MG63 (cell line): Measurements from ENCODE around the gene AGR3. TPM values are rescaled to one million over a fixed set of nuclear protein-coding genes. Genes with fewer than 3 reads are reported as not detected.

ENCODE experiments used
- DNase-seq: peaks from one replicate; pipeline ENCODE4 v3.0.0-alpha.2; 2020
- H3K27me3 ChIP-seq: fragments of 250-450 bp; sonication (Bioruptor Pico); 2 replicates; pipeline ENCODE4 v1.5.1; 2020; ENCODE audit warnings: mild to moderate bottlenecking, moderate library complexity
- H3K36me3 ChIP-seq: fragments of 250-450 bp; sonication (Bioruptor Pico); 2 replicates; pipeline ENCODE4 v1.5.1; 2020; ENCODE audit warnings: mild to moderate bottlenecking, moderate library complexity
- H3K4me3 ChIP-seq: fragments of 250-450 bp; sonication (Bioruptor Pico); 2 replicates; pipeline ENCODE4 v1.5.1; 2020; ENCODE audit warnings: mild to moderate bottlenecking, moderate library complexity
- H3K9me3 ChIP-seq: fragments of 250-450 bp; sonication (Bioruptor Pico); 2 replicates; pipeline ENCODE4 v1.5.1; 2020; ENCODE audit warnings: mild to moderate bottlenecking, moderate library complexity
- total RNA-seq: library from RNA; depleted of rRNA; stranded (reverse); fragments of >200 nt; shearing (Covaris generic); gene quantifications from 2 replicates; pipeline ENCODE4 v1.2.3, GENCODE V29; 2014; ENCODE audit warnings: low replicate concordance

Gene AGR3
- total RNA-seq, 1 experiment from 2014 or later = not detected

GRCh38 chr7:16850614-16851466 is 30.9 kb downstream of the AGR3 start:
- no peak for DNase-seq
- no peak overlapping the region for H3K4me3 ChIP-seq
- no peaks in the 10 kb centered on the region for H3K9me3 ChIP-seq
- H3K36me3 ChIP-seq = no peaks in the 10 kb centered on the region
- no peaks in the 10 kb centered on the region for H3K27me3 ChIP-seq

- DNase-seq = no peak
- no peaks in the 10 kb centered on the region for H3K27me3 ChIP-seq
- H3K9me3 ChIP-seq = no peaks in the 10 kb centered on the region
- H3K4me3 ChIP-seq = no peak overlapping the region
- H3K36me3 ChIP-seq = no peaks in the 10 kb centered on the region
These were observed 32.3 kb downstream of the AGR3 start for GRCh38 chr7:16849296-16850148.

- Histone ChIP-seq H3K9me3 (no peaks in the 10 kb centered on the region), H3K36me3 (no peaks in the 10 kb centered on the region), H3K27me3 (no peaks in the 10 kb centered on the region), H3K4me3 (no peak overlapping the region)
- no peak for DNase-seq
These were observed 34.4 kb downstream of the AGR3 start for GRCh38 chr7:16847381-16847860.

GRCh38 chr7:16846601-16847165 is 35.1 kb downstream of the AGR3 start:
- no peaks in the 10 kb centered on the region for H3K9me3 ChIP-seq
- H3K36me3 ChIP-seq = no peaks in the 10 kb centered on the region
- H3K4me3 ChIP-seq = no peak overlapping the region
- no peak for DNase-seq
- H3K27me3 ChIP-seq = no peaks in the 10 kb centered on the region

GRCh38 chr7:16845746-16846145 is 36.0 kb downstream of the AGR3 start:
- no peaks in the 10 kb centered on the region for H3K9me3 ChIP-seq
- H3K4me3 ChIP-seq = no peak overlapping the region
- DNase-seq = no peak
- no peaks in the 10 kb centered on the region for H3K36me3 ChIP-seq
- H3K27me3 ChIP-seq = no peaks in the 10 kb centered on the region

- Histone ChIP-seq H3K36me3 (no peaks in the 10 kb centered on the region), H3K9me3 (no peaks in the 10 kb centered on the region), H3K4me3 (no peak overlapping the region), H3K27me3 (no peaks in the 10 kb centered on the region)
- DNase-seq = no peak
These were observed 40.1 kb downstream of the AGR3 start for GRCh38 chr7:16841681-16842080.

- no peaks in the 10 kb centered on the region for H3K9me3 ChIP-seq
- H3K36me3 ChIP-seq = no peaks in the 10 kb centered on the region
- no peak overlapping the region for H3K4me3 ChIP-seq
- H3K27me3 ChIP-seq = no peaks in the 10 kb centered on the region
- no peak for DNase-seq
These were observed 41.7 kb downstream of the AGR3 start for GRCh38 chr7:16840094-16840493.

- Histone ChIP-seq H3K36me3 (no peaks in the 10 kb centered on the region), H3K27me3 (no peaks in the 10 kb centered on the region), H3K4me3 (no peak overlapping the region), H3K9me3 (no peaks in the 10 kb centered on the region)
- no peak for DNase-seq
These were observed 42.1 kb downstream of the AGR3 start for GRCh38 chr7:16839646-16840045.

- Histone ChIP-seq H3K9me3 (no peaks in the 10 kb centered on the region), H3K4me3 (no peak overlapping the region), H3K27me3 (no peaks in the 10 kb centered on the region), H3K36me3 (no peaks in the 10 kb centered on the region)
- DNase-seq = no peak
These were observed 42.9 kb downstream of the AGR3 start for GRCh38 chr7:16838891-16839290.

- H3K4me3 ChIP-seq = no peak overlapping the region
- DNase-seq = no peak
- H3K9me3 ChIP-seq = no peaks in the 10 kb centered on the region
- no peaks in the 10 kb centered on the region for H3K36me3 ChIP-seq
- H3K27me3 ChIP-seq = no peaks in the 10 kb centered on the region
These were observed 43.4 kb downstream of the AGR3 start for GRCh38 chr7:16838386-16838785.

- Histone ChIP-seq H3K9me3 (no peaks in the 10 kb centered on the region), H3K36me3 (no peaks in the 10 kb centered on the region), H3K4me3 (no peak overlapping the region), H3K27me3 (no peaks in the 10 kb centered on the region)
- DNase-seq = no peak
These were observed 45.3 kb downstream of the AGR3 start for GRCh38 chr7:16836481-16836880.

GRCh38 chr7:16833373-16833772 is 48.4 kb downstream of the AGR3 start:
- no peaks in the 10 kb centered on the region for H3K27me3 ChIP-seq
- no peak for DNase-seq
- H3K9me3 ChIP-seq = peaks cover 4% of the 10 kb centered on the region
- no peak overlapping the region for H3K4me3 ChIP-seq
- H3K36me3 ChIP-seq = no peaks in the 10 kb centered on the region

GRCh38 chr7:16826060-16826459 is 55.7 kb downstream of the AGR3 start:
- Histone ChIP-seq H3K9me3 (peaks cover 4% of the 10 kb centered on the region), H3K27me3 (no peaks in the 10 kb centered on the region), H3K4me3 (no peak overlapping the region), H3K36me3 (no peaks in the 10 kb centered on the region)
- no peak for DNase-seq

GRCh38 chr7:16822029-16822428 is 59.8 kb downstream of the AGR3 start:
- no peaks in the 10 kb centered on the region for H3K27me3 ChIP-seq
- no peaks in the 10 kb centered on the region for H3K9me3 ChIP-seq
- DNase-seq = no peak
- H3K36me3 ChIP-seq = no peaks in the 10 kb centered on the region
- H3K4me3 ChIP-seq = no peak overlapping the region

GRCh38 chr7:16818732-16819131 is 63.1 kb downstream of the AGR3 start:
- H3K27me3 ChIP-seq = no peaks in the 10 kb centered on the region
- H3K4me3 ChIP-seq = no peak overlapping the region
- no peaks in the 10 kb centered on the region for H3K36me3 ChIP-seq
- no peaks in the 10 kb centered on the region for H3K9me3 ChIP-seq
- no peak for DNase-seq

GRCh38 chr7:16817536-16817935 is 64.2 kb downstream of the AGR3 start:
- DNase-seq = no peak
- no peaks in the 10 kb centered on the region for H3K36me3 ChIP-seq
- H3K4me3 ChIP-seq = no peak overlapping the region
- no peaks in the 10 kb centered on the region for H3K9me3 ChIP-seq
- H3K27me3 ChIP-seq = no peaks in the 10 kb centered on the region

- DNase-seq = no peak
- Histone ChIP-seq H3K9me3 (no peaks in the 10 kb centered on the region), H3K27me3 (no peaks in the 10 kb centered on the region), H3K4me3 (no peak overlapping the region), H3K36me3 (no peaks in the 10 kb centered on the region)
These were observed 65.0 kb downstream of the AGR3 start for GRCh38 chr7:16816824-16817223.
